GM04503 (cell line): Measurements from ENCODE around the gene PRKCQ.

Experiments used
- DNase-seq: peaks from one replicate; pipeline ENCODE4 v3.0.0-alpha.2; 2012; ENCODE audit warnings: low read depth

Gene PRKCQ

DNA sequence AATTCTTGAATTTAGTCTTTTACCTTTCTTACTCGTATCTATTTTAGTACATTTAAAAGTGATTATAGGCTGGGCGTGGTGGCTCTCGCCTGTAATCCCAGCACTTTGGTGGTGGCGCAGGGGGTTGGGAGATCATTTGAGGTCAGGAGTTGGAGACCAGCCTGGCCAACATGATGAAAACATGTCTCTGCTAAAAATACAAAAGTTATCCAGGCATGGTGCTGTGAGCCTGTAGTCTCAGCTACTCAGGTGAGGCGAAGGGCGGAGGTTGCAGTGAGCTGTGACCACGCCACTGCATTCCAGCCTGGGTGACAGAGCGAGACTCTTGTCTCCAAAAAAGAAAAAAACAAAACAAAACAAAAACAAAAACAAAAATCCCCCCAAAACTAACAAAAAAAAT lies 12.2 kb downstream of the PRKCQ start:
- no peak for DNase-seq

DNA sequence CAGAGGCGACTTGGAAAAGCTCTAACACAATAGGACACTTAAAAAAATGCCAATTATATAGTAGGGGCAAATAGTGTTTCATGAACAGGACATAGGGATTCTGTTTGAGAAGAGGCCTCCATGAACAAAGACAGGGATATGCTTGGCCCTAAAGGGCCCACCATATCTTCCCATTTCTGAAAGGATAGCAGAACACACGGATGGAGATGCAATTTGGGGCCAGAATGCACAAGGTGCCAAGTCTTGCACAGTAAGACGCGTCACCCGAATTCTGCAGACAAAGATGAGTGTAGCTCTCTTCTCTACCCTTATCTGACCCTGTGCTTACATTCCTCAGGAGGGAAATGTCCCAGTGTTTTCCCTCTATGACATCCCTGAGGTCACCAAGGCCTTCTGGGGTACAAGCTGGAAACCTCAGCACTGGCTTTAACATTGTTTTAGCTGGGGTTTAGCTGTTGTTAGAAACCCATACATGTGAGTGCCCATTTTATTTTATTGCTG lies 12.8 kb downstream of the PRKCQ start:
- no peak for DNase-seq

DNA sequence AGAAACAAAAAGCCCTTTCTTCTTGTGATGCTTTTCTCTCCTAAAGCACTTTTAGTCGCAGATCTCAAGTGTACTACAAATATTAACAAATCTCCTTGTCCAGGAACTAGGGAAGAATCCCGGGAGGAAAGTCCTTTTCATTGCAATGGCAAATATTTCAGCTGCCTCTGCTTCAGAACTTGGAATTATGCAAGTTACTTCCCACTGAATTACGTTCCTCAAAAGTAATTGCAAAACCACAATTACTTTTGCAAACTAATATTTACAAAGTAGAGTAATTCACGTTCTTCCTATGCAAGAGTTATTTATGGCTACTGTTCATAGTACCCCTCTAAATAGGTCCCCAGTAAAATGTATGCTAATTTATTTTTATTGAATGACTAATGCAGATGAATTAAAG lies 14.5 kb downstream of the PRKCQ start:
- DNase-seq, result no peak

DNA sequence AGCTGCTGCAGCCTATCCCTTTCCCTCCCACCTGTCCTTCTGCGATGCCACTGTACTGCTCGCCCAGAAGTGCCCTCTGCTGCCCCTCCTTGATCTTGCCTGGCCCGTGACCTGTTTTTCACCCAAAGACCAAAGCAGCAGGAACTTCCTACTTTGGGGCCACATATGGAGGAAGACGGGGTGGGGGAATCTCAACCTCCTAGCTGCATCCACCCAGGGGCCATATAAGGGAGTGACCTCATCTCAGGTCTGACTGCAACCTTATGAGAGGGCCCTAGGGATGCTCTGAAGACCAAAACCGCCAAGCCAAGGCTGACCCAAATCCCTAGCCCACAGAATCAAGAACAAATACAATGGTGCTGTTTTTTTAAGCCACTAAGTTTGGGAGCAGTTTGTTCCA lies 15.7 kb downstream of the PRKCQ start:
- DNase-seq, result no peak

DNA sequence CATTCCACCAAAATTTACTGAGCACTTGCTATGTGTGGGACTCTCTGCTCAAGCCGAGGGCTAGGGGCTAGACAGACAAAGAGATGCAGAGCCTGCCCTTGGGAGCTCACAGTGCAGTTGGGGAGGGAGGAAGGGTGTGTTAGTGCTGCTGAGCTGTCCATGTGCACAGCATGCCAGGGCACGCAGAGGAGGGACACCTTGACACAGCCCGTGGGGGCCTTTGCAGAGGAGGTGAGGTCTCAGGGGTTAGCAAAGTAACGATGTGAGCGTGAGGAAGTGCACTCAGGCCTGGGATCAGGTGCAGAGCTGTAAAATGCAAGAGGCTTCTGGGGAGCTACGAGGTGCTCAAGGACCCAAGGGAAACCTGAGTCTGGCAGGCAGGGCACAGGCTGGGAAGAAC lies 16.3 kb downstream of the PRKCQ start:
- DNase-seq, result no peak

DNA sequence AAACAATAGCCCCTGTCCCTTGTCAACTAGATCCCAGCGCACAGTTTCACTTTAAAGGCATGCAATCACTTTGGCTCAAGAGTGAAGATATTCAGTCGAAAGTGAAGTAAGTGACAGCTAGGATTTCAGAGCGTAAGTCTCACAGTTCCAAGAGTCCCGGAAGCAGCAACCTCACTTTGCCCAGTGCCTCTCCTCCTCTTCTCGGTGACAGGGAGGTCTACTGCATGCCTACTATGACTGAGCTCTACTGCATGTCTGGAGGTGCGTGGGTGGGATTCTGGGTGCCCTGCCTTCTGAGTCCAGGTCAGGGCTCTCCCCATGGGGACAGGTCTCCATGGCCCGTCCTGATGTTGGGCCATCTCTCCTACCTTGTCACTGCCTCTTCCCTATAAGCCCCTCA lies 17.0 kb downstream of the PRKCQ start:
- DNase-seq, result no peak

DNA sequence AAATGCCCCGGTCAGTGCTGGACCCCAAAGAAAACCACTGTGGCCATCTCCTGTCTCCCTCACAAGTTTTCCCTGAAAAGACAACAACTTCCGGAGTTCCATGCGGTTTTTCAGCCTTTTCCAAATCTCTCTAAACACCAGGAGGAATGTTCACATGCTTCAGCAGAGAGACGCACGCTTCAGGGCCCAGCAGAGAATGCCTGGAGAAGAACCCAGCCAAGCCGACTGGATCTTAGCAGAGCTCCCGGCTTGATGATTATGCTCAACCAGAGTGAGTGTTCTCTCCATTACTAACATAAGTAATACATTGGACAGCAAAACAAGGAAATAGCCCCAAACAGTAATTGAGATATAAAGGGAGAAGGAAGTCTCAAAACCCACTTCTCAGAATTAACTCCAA lies 17.9 kb downstream of the PRKCQ start:
- no peak for DNase-seq

DNA sequence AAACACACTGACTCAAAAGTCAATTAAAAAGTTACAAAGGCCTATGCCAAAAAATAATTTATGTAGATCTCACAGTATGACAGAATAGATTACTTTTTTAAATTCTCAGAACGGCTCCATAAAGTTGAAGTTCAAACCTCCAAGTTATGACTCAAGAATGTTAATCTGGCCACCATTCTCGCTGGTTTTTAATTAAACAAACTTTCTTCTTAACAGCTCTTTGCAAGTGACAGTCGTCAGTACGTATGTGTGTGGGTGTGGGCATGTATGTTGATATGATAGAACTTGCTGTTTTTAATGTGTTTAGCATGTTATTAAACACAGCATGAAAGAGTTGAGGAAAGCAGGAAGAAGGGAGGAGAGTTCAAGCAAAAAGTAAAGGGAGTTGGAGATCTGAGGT lies 18.5 kb downstream of the PRKCQ start:
- DNase-seq, result no peak

DNA sequence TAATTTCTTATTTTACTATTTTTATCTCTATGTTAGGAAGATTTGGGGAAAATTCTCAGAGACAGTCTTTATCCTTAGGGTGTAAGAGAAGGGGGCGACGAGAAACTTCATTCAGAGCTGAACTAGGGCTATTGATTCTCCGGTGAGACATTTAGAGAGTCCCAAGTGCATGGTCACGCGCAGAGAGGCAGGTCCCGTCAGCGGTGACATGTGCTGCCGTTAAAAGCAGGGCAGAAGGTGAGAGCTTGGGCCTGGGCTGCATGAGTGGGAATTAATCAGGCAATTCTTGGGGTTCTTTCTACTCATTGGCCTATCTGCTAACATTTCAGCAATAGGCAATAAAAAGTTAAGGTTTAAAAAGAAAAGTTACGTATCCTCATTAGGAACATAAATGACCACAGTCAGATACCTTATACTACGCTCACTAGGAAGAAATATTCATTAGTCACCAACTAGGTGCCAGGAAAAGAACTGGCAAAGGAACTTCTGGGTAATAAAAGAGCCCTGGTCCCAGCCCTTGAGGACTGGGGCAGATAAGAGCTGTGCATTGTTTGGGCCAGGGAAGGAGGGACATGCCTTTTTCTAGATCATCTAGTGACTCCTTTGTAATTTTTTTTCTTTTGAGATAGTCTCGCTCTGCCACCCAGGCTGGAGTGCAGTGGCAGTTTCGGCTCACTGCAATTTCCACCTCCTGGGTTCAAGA lies 21.2 kb downstream of the PRKCQ start:
- DNase-seq, result no peak

DNA sequence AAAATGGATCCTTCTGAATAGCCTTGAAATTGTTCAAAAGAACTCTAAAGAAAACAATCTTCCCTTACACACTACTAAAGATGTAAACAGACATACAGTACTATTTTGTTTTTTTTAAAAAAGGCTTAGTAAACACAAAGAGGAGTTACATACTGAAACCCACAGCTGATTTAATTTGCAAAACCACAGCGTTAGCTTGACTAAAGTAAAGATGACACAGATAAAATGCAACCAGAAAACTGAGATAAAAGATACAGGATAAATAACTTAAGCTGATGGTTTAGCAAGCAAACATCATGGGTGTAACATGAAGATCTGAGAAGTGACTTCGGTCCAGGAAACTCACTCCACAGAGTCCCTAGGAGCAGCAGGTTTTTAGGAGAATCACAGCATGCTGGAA lies 21.8 kb downstream of the PRKCQ start:
- no peak for DNase-seq

DNA sequence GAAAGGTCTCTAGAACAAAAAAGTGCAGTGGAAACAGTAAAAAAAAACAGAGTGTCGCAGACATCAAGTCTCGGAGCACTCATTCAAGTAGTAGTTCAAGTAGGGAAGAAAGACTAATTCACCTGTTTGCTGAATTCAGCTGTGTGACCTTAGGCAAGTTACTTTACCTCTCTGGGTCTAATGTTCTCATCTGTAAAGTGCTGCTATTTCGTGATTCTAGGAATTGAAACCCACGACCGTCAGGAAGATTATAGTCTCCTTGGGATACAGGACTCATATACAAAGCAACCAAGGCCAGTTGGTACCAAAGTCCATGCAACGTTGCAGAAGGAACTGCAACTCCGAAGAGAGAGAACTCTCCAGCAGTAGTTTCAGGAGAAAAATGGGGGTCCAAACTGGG lies 26.1 kb downstream of the PRKCQ start:
- DNase-seq, result no peak

DNA sequence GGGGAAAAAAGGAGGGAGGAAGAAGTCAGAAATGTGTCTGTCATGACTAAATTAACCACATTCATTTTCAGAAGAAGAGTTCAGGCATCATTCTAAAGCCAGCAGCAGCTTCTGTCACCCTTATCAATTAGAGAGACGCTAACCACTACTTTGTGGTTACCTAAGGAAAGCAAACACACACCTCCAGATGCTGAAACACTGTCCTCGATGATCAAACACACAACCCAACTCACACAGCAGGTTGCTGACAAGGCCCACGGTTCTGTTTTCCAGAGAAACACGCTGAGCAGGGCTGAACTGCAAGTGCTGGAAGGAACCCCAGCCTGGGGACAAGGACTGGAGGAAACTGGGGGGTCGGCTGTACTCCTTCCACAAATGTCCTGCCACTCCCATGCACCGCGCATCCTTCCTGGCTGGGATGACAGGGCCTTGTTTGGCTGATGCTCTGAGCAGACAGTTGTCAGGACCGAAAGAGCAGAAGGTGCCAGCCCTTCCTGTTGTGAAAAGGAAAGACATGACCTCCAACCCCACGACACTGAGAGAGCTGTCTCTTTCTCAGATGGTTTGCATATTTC lies 36.6 kb downstream of the PRKCQ start:
- DNase-seq, result no peak

DNA sequence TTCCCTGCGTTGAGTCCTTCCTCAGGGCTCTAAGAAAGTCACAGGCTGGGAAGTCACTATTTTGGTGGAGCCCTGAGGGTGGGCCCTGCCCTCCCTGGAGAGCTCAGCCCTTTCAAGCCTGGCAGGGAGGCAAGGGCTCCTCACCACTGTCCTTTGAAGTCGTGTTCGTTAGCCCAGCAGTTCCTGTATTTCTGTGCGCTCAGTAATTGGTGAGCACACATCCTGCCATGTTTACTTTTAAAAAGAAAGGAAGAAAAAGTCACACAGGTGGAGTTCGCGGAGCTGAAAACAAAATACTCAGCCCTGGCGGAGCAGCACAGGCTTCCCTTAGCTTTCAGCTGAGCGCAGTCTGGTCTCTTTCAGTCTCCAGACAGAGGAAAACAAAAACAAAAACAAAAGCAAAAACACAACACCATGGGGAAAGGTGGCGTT lies 37.1 kb downstream of the PRKCQ start:
- no peak for DNase-seq

DNA sequence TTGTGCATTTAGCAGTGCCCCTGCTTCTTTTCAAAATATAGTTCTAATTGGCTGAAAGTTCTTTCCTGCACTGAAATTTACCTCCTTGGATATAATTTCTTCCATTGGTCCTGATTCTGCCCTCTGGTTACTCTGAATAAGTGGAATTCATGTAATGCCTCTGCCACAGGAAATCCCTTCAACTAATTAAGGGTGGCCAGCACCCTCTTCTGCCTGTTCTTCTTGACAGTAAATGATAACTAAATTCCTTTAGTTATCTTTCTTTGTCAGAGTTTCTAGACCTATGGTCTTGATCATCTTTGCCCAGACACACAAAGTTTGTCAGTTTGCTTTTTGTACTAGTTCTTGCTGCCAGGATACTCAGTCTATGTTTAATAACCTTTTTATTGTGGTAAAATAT lies 40.2 kb downstream of the PRKCQ start:
- DNase-seq, result no peak

DNA sequence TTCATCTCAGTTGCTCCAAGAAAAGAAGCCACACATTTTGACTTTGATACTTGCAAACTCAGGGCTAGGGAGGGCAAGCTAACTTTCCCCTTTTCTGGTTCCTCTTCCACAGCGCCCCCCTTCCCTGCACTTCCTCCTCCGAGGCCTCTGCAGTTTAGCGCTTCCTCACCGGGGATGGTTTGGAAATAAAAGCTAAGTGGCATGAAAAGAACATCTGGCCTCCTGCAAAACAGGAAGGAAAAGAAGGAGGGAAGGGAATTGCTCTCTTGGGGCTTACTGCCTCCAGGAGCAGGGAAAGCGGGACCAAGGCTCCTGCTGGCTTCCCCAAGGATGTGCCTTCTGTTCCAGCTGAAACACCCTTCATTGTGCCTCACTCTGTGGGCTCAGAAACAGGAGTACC lies 42.3 kb downstream of the PRKCQ start:
- no peak for DNase-seq

DNA sequence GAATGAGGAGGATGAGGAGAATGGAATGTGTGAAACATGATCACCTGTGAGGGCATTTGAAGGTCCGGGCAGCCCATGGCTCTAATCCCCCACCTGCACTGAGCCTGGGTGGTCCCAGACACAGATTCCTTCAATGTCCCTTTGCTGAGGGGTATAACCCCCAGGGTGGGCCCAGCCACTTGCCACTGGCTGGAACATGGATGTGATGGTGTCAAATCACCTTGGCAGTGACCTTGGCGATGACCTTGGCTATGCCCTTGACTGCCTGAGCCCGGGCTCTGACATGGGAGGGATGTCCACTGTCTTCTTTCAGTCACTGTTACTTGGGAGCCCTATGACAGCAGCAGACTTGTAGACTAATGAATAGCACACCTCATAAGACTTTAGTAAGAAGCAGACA lies 44.0 kb downstream of the PRKCQ start:
- no peak for DNase-seq

DNA sequence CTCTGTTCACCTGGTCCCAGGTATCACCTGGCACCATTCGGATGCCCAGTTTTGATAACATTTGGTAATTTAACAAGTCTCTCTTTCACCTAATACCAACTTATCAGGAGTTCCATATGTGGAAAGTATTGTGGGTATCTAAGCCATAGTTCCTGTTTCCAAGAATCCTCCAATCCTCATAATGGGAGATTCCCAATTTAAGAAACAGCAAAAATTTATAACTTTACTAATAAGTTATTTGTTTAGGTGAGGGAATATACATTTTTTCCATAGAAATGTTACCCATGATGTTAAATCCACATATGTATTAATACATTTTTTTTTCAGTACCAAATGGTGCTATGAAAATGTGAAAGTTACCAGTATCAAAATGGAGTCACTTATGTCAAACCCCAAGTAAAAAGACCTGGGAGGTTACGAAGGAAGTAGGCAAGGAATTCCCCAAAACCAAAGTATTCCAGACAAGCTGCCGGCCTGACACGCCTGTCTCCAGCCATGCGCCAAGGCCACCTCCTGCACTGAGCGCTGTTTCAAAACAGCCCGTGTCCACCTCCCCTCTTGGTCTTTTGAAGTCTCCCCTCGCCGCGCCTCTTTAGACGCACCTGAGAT lies 44.8 kb downstream of the PRKCQ start:
- no peak for DNase-seq

DNA sequence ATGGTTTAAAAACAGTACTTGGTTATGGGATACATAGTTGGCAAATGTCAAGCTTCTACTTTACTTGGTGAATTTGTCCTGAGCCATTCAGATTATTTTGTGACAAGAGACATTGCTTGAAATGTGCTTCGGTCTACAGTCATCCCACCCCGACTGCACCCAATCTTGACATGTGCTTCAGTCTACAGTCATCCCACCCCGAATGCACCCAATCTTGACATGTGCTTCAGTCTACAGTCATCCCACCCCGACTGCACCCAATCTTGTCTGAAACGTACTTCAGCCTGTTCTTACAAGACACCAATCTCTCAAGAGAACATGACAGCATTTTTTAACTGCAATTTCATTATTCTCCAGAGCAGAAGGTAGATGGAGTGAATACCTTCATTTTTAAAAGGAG lies 47.8 kb downstream of the PRKCQ start:
- DNase-seq, result no peak

DNA sequence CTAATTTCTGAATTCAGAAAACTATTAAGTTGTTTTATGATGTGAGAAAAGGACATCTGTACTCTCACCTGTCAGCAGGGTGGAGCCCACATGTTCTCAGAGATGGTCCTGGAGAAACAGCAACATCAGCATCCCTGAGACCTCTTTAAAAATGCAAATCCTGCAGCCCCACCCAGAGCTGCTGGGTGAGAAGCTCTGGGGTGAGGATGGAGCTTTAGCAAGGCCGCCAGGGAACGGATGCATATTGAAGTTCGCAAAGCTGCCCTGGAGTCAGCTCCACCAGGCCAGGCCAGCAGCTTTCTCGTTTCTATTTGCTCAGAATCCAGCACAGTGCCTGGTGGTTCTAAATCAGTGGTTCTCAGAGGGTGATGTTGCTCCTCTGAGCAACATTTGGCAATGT lies 49.1 kb downstream of the PRKCQ start:
- no peak for DNase-seq

DNA sequence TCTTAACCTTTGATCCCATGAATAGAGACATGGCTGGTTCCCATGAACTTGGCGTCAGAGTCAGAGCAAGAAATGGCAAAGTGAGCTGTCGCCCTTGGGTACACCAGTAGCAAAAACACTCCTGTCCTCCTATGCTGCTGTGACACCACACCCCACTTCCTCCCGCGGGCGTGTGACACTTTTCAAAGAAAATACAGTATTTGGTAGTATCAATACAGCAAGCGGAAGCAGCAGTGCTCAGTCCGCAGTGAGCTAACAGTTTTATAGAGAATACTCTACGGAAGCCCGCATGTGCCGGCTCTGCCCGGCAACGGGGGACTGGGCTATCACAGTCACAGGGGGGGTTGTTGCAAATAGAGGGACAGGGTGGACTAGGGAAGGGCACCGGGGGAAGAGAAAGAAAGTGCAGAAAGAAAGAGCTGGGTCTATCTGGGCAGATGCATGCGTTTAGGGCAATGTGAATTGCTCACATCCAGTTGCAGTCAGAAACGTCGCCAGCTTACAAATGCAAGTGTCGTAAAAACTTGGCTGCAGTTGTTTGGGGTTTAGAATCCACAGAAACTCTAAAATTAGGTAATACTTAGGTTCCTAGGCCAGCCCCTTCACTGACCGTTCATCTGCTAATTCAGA lies 49.8 kb downstream of the PRKCQ start:
- no peak for DNase-seq

DNA sequence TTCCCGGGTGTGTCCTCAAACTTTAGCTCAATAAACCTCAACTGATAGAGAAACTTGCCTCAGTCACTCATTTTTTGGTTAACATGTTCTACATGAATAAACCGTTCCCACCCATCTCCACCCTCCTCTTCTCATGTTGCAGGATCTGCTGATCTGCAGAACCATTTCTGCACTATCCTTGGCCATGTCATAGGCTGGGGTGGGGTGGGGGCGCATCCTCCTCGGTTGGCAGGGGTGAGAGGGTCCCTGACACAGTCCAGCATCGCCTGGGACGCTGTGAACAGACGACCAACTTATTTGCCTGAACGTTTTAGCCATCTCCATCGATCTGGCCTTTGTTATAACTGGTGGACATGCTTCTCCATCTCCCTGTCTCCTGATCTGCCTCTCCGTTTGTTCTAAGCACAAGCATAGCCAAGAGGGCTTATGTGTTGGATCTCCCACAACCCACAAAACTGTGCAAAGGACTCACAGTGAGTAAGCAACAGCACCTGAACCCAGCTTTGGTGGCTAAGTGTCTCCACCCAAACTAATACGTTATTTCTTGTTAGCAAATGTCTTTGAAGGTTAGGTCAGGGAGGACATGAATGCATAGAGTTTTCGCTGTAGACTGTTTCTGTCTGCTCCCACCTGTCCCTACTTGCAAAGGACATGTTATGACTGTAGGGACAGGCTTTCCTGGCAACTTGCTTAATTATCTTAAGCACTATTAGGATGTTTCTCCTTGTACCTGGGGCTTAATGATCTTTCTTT lies 51.7 kb downstream of the PRKCQ start:
- no peak for DNase-seq

DNA sequence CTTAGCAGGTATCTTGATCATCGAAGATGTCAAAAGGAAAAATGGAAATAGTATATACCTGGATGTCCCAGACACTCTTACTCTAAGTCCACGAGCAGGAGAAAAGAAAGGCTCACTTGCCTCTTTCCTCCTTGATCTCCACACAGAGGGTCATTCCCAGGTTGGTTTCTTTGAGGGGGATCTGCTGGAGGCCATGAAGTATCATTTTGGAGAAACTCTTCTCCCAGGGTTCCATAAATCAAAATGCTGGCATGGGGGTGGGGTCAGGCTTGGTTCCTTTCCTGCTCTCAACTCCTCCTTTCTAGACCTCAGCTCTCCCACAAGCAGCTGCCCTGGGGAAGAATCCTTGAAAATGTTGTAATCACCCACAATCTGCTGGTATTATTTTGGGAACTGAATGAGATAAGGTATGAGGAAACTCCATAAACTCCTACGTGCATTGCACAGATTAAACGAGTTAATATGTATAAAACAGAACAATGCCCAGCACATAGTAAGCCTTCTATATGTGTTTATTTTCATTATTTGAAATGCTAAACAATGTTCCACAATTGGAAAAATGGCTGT lies 54.4 kb downstream of the PRKCQ start:
- no peak for DNase-seq
